GM18868 (cell line): Measurements from ENCODE around the gene SNRNP27.
A peak's percentile ranks its signal among the peaks of the same experiment; 100 is the strongest.
"Not testable (repeated sequence)": the region's sequence is repeated elsewhere in the genome, so short reads cannot be mapped to it uniquely, and the experiment has no call there.

Experiments
- ATAC-seq: cut with Tn5 transposase; IDR thresholded peaks from one replicate; pipeline ENCODE4 v1.9.1; 2021; ENCODE audit warnings: mild to moderate bottlenecking, moderate library complexity; ENCODE audit not compliant: unreplicated experiment

Gene SNRNP27

GRCh38 chr2:69945441-69945840 is 51.7 kb downstream of the SNRNP27 start:
- no peak for ATAC-seq

GRCh38 chr2:69945941-69946340 is 52.2 kb downstream of the SNRNP27 start:
- ATAC-seq = no peak

- peak; percentile 96 for ATAC-seq
Observed at GRCh38 chr2:69946351-69947324, 52.9 kb downstream of the SNRNP27 start.

GRCh38 chr2:69947325-69947931 is 53.7 kb downstream of the SNRNP27 start:
- ATAC-seq = no peak

GRCh38 chr2:69948032-69948962 is 54.5 kb downstream of the SNRNP27 start:
- ATAC-seq = no peak

GRCh38 chr2:69948963-69949645 is 55.3 kb downstream of the SNRNP27 start:
- no peak for ATAC-seq

GRCh38 chr2:69950241-69950640 is 56.5 kb downstream of the SNRNP27 start:
- ATAC-seq = no peak

- ATAC-seq = not testable (repeated sequence)
Observed at GRCh38 chr2:69950671-69951070, 56.9 kb downstream of the SNRNP27 start.

GRCh38 chr2:69952336-69953115 is 58.8 kb downstream of the SNRNP27 start:
- no peak for ATAC-seq

- ATAC-seq = no peak
Observed at GRCh38 chr2:69954084-69954483, 60.3 kb downstream of the SNRNP27 start.
